Measurements from ENCODE around the gene SLC16A3. TPM values are rescaled to one million over a fixed set of nuclear protein-coding genes. Genes with fewer than 3 reads are reported as not detected.

SLC16A3 gene
- total RNA-seq, 2 donors from 2014 or later = 47.2 to 56.2 TPM

DNA sequence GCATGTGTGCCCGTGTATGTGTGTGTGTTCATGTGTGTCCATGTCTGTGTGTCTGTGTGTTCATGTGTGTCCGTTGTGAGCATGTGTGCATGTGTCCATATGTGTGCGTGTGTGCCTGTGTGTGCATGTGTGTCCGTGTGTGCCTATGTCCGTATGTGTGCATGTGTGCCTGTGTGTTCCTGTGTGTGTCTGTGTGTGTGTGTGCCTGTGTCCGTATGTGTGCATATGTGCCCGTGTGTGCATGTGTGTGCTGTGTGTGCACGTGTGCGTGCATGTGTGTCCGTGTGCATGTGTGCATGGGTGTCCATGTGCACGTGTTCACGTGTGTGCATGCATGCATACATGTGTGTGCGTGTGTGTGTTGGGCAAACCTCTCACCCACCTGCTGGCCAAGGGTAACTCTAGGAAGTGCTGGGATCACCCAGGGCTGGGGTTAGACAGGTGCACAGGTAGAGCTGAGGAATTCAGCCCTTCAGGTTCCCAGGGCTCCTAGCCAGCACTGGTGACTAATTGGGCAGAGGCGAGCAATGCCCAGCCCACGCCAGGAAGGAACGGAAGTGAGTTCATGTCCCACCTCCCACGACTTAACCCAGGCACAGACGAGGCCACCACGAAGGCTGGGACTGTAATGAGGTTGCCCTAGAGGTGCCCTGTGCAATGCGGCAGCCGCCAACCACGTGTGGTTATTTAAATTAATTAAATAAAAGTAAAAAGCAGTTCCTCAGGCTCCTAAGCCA, 52.8 kb downstream of the SLC16A3 start:
- no peak overlapping the region for H3K27ac Mint-ChIP-seq
- peaks cover 14% of the 10 kb centered on the region for H3K4me1 Mint-ChIP-seq
- H3K4me3 Mint-ChIP-seq = no peak overlapping the region
- no peaks in the 10 kb centered on the region for H3K36me3 Mint-ChIP-seq (ENCODE audit: low read depth)
- no peaks in the 10 kb centered on the region for H3K27me3 Mint-ChIP-seq
- ATAC-seq = peak; percentile 36
- no peak for DNase-seq
- no peaks in the 10 kb centered on the region for H3K9me3 ChIP-seq (ENCODE audit: control insufficient read depth, low read length, poor library complexity, severe bottlenecking)

DNA sequence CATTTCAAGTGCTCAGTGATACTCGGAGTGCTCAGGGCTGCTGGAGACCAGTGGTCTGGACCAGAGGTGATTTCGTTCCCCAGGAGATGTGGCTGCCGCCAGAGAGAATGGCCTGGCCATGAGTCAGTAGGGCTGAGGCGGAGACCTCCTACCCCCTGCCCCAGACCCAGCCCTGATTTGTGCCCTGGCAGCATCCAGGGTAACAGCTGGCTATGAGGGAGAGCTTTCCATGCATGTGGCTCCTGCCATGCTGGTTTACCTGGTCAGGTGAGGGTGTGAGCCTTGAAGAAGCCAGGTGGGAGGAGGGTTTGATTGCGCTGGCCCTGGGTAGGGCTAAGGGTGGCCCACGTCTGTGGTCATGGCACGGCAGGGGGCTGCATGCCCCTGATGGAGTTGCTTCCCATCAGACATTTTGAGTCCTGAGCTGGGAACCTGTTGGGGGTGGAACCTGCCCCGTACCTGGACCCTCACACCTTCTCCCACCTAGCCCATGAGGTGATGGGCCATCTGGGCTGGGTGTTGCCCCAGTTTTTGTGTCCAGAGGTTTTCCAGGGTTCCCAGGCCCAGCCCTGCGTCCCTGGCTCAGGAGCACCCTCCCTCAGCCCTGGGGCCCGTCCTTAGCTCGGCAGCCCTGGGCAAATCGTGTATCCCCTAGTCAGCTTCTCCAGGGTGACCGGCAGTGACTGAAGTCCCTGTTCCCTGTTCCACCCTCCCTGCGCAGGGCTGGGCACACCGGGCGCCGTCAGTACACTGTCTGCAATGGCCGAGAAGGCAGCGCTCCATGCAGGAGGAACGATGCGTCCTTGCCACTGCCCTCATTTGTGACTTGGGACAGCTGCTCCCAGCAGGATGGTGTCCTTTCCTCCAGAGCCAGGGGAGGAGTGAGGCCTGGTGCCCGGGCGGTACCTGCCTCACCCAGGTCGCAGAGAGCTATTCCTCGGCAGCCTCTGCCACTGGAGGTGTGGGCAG, 53.7 kb downstream of the SLC16A3 start:
- Mint-ChIP-seq H3K36me3 (ENCODE audit: low read depth) (no peaks in the 10 kb centered on the region), H3K27ac (no peak overlapping the region), H3K27me3 (no peaks in the 10 kb centered on the region), H3K4me1 (peaks cover 14% of the 10 kb centered on the region), H3K4me3 (no peak overlapping the region)
- no peaks in the 10 kb centered on the region for H3K9me3 ChIP-seq (ENCODE audit: control insufficient read depth, low read length, poor library complexity, severe bottlenecking)
- DNase-seq (no peak), ATAC-seq (no peak)

GRCh38 chr17:82283208-82283749, 54.4 kb downstream of the SLC16A3 start:
- H3K4me1 Mint-ChIP-seq = peaks cover 14% of the 10 kb centered on the region
- DNase-seq (no peak), ATAC-seq (peak; percentile 46)
- no peak overlapping the region for H3K4me3 Mint-ChIP-seq
- H3K36me3 Mint-ChIP-seq (ENCODE audit: low read depth) = no peaks in the 10 kb centered on the region
- peak overlapping the region; percentile 63 for H3K27ac Mint-ChIP-seq
- no peaks in the 10 kb centered on the region for H3K27me3 Mint-ChIP-seq
- H3K9me3 ChIP-seq (ENCODE audit: control insufficient read depth, low read length, poor library complexity, severe bottlenecking) = no peaks in the 10 kb centered on the region

- Mint-ChIP-seq H3K27ac (no peak overlapping the region), H3K27me3 (no peaks in the 10 kb centered on the region), H3K36me3 (ENCODE audit: low read depth) (no peaks in the 10 kb centered on the region), H3K4me3 (no peak overlapping the region), H3K4me1 (peaks cover 14% of the 10 kb centered on the region)
- ATAC-seq (no peak), DNase-seq (no peak)
- H3K9me3 ChIP-seq (ENCODE audit: control insufficient read depth, low read length, poor library complexity, severe bottlenecking) = no peaks in the 10 kb centered on the region
Observed at GRCh38 chr17:82285141-82285540, 56.3 kb downstream of the SLC16A3 start.

- ATAC-seq = no peak
- no peaks in the 10 kb centered on the region for H3K27me3 Mint-ChIP-seq
- H3K36me3 Mint-ChIP-seq (ENCODE audit: low read depth) = no peaks in the 10 kb centered on the region
- H3K27ac Mint-ChIP-seq = peak overlapping the region; percentile 49
- DNase-seq = no peak
- H3K4me1 Mint-ChIP-seq = peaks cover 5% of the 10 kb centered on the region
- H3K4me3 Mint-ChIP-seq = no peak overlapping the region
- H3K9me3 ChIP-seq (ENCODE audit: control insufficient read depth, low read length, poor library complexity, severe bottlenecking) = no peaks in the 10 kb centered on the region
Observed at GRCh38 chr17:82287013-82287867, 58.4 kb downstream of the SLC16A3 start.

DNA sequence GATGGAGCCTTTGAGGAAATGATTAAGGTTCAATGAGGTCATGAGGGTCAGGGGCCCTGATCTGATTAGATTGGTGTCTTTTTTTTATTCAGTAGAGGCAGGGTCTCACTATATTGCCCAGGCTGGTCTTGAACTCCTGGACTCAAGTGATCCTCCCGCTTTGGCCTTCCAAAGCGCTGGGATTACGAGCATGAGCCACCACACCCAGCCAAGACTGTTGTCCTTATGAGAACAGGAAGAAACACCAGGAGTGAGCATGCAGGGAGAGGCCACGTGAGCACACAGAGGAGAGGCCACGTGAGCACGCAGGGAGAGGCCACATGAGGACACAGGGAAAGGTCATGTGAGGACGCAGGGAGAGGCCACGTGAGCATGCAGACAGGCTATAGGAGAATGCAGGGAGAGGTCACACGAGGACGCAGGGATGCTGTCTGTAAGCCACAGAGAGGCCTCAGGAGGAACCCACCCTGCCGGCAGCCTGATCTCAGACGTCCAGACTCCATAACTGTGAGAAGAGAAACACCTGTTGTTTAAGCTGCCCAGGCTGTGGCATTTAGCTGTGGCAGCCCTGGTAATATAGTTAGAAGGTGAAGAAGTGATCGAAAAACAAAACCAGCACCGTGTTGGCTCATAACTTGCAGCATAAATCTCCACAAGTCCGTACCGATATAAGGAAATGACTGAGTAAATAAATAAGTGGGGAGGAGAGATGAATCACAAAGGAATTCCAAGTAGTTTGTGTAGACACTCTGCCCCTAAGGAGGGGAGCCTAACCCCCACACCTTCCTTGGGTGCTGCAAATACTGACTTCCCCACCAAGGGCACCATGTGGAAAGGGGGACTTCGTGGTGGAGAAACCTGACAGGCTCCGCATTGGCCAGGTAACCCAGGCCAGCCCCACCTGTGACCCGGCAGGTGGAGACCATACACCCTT, 59.3 kb downstream of the SLC16A3 start:
- no peaks in the 10 kb centered on the region for H3K27me3 Mint-ChIP-seq
- peak overlapping the region; percentile 39 for H3K4me3 Mint-ChIP-seq
- peaks cover 7% of the 10 kb centered on the region for H3K4me1 Mint-ChIP-seq
- DNase-seq (no peak), ATAC-seq (no peak)
- H3K27ac Mint-ChIP-seq = peak overlapping the region; percentile 49
- no peaks in the 10 kb centered on the region for H3K36me3 Mint-ChIP-seq (ENCODE audit: low read depth)
- H3K9me3 ChIP-seq (ENCODE audit: control insufficient read depth, low read length, poor library complexity, severe bottlenecking) = no peaks in the 10 kb centered on the region

Other genes with a start within 250 kb of the SLC16A3 start
- gene CENPX, start 206.2 kb upstream of the SLC16A3 start, total RNA-seq = 10 to 100 TPM; 20.9 to 21.1 TPM
- 10 to 100 TPM; 12.9 to 13.5 TPM for gene LRRC45, start 205.7 kb upstream of the SLC16A3 start, total RNA-seq
- gene RAC3, start 197.4 kb upstream of the SLC16A3 start, total RNA-seq = 1 to 10 TPM; 2.6 to 3.1 TPM
- 10 to 100 TPM; 55.6 to 77.5 TPM for gene DCXR, start 191.3 kb upstream of the SLC16A3 start, total RNA-seq
- gene RFNG, start 177.2 kb upstream of the SLC16A3 start, total RNA-seq = 10 to 100 TPM; 26.5 to 28.3 TPM
- gene GPS1, start 177.1 kb upstream of the SLC16A3 start, total RNA-seq = 10 to 100 TPM; 63.2 to 66.1 TPM
- gene DUS1L, start 163.2 kb upstream of the SLC16A3 start, total RNA-seq = 100 to 1,000 TPM; 130 to 131 TPM
- gene FASN, start 130.8 kb upstream of the SLC16A3 start, total RNA-seq = 100 to 1,000 TPM in 1 of 2 donors, 10 to 100 TPM in 1; 87.3 to 126 TPM
- 10 to 100 TPM; 79.1 to 89.0 TPM for gene CCDC57, start 16.2 kb upstream of the SLC16A3 start, total RNA-seq
- 100 to 1,000 TPM; 218 to 273 TPM for gene CSNK1D, start 44.7 kb downstream of the SLC16A3 start, total RNA-seq
- gene CD7, start 88.6 kb downstream of the SLC16A3 start, total RNA-seq = 100 to 1,000 TPM; 119 to 122 TPM
- 1 to 10 TPM; 4.4 to 6.0 TPM for gene SECTM1, start 104.7 kb downstream of the SLC16A3 start, total RNA-seq
- gene TEX19, start 130.2 kb downstream of the SLC16A3 start, total RNA-seq = not detected
- gene UTS2R, start 142.7 kb downstream of the SLC16A3 start, total RNA-seq = not detected
- gene HEXD, start 189.3 kb downstream of the SLC16A3 start, total RNA-seq = 10 to 100 TPM; 32.2 to 33.4 TPM
- 10 to 100 TPM; 15.8 to 16.5 TPM for gene OGFOD3, start 189.5 kb downstream of the SLC16A3 start, total RNA-seq
- 100 to 1,000 TPM; 110 to 121 TPM for gene CYBC1, start 221.7 kb downstream of the SLC16A3 start, total RNA-seq
- gene NARF, start 229.7 kb downstream of the SLC16A3 start, total RNA-seq = 10 to 100 TPM; 86.2 to 94.4 TPM

Measured in T-helper 17 cell (primary cell).